GM12892 (cell line): ENCODE measurements around the gene MLH1.

Source experiments
- POLR2AphosphoS5 ChIP-seq: IDR thresholded peaks from 2 replicates; pipeline ENCODE4 v1.6.1; 2011; ENCODE audit warnings: low read depth, low read length, control low read depth
- TAF1 ChIP-seq: IDR thresholded peaks from 2 replicates; pipeline ENCODE4 v1.6.1; 2011; ENCODE audit warnings: low read depth, mild to moderate bottlenecking, control low read depth, low read length, borderline replicate concordance

- TF ChIP-seq TAF1 (no peak), POLR2AphosphoS5 (no peak)
Measured at GRCh38 chr3:37087870-37088269, 94.6 kb downstream of the MLH1 start.
